ENCODE results near the gene LRRC36.

LRRC36 gene

GRCh38 chr16:67426950-67427349 is 100.3 kb downstream of the LRRC36 start:
- no peak for DNase-seq

DNA sequence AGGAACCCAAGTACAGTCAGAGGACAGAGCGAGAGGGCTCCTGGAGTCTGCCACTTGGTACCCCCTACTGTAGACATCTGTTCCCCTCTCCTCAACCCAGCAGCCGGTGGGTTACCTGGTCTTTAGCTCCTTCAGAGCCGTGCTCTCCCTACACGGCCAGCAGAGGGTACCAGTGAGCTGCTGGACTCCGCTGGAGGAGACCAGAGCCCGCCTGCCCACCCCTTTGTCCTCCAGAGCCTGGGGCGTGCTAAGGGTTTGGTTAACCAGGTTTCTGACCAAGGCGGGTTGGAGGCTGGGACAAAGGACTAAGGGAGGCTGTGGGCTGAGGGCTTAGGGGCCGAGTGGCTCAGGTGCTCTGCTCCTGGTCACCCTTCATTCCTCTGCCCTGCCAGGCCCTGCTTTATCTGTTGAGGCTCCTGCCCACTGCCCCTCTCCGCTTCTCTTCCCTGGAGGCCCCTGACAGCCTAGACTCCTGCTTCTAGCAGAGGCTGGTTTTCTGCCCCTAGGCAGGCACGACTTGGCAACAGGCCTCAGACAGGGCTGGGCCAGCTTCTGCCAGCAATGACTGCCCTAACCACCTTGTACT is 101.6 kb downstream of the LRRC36 start:
- peak; percentile 42 to 45 for DNase-seq

DNA sequence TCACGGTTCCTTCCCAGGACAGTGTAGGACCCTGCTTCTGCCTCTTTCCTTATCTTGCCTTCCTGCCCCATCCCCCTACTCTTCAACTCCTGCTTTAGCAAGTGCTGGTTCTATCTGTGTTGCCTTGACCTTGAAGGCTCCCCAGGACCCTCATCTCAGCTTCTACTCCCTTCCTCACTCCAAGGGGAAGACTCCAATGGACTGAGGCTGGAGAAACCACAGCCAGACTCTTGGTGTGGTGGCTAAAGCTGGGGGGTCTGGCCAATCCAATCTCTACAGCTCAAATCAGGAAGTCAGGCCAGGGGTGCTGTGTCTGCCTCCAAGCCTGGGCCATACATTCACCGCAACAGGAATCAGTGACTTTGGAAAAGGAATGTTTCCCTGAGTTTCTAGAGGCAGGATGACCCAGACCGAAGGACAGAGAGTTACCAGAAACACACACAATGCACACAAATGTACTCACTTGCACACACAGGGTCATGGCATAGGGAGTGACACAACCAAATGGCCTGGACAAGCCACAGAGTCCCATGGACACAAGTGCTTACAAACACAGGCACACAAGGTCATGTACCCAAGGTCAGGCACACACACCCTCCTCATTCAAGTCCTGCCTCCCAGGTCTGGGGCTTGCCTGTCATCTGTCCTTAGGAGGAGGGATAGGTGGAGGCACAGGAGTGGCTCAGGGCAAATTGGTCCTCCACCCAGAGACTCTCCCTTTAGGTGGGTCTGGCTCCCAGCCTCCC is 102.6 kb downstream of the LRRC36 start:
- no peak for DNase-seq

GRCh38 chr16:67429799-67430503 is 103.3 kb downstream of the LRRC36 start:
- no peak for DNase-seq

DNA sequence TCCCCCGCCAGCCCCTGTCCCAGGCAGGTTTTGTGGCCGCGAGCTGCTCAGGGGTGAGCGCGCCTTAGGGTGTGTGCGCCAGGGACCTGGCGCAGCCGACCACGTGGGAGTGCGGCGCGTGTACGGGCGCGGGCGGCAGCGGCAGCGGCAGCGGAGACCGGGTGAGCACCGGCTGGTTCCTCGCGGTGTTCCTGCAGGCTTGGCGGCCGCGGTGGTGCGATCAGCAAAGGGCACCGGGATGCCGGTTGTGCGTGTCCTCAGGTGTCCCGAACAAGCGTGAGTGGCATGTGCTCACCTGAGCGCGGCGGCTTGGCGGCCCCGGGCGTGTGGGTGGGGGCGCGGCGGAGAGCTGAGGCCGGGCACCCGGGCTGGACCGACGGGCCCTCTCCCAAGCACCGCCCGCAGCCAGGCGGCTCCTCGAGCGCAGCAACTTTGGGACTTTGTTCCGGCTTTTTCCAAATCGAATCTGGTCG is 103.9 kb downstream of the LRRC36 start:
- peak; percentile 17 to 30 for DNase-seq

GRCh38 chr16:67430977-67431774 is 104.6 kb downstream of the LRRC36 start, which contains the start of gene HSD11B2:
Gene HSD11B2, plus strand, starts transcription at chr16:67431121. Its CDS starts 128 bp downstream, at chr16:67431249.
- peak in 1 of 2 experiments; percentile 8 for DNase-seq

GRCh38 chr16:67431775-67432505 is 105.3 kb downstream of the LRRC36 start:
- no peak for DNase-seq

DNA sequence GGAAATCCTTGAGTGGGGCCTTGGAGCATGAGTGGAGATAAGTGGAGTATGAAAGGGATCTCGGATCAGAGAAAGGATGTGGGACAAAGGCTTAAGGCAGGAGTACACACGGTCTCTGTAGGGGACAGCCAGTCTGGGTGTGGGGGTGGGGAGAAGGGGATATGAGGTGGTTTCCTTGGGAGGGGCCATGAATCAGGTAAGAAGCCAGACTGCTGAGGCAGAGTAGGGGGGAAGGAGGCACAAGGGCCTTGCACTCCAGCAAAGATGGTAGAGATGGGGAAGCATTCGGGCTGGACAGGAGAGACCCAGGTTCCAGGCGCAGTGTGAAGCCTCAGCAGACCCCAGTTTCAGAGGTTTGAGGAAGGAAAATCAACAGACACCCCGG is 105.9 kb downstream of the LRRC36 start:
- no peak for DNase-seq

- DNase-seq: no peak
These were observed 106.6 kb downstream of the LRRC36 start for GRCh38 chr16:67433131-67433719.

Data from activated CD4-positive, alpha-beta T cell treated with anti-CD3 and anti-CD28 coated beads, Interleukin-2, amount 50 U/mL, for 4 hours (primary cell).